ENCODE measurements around the gene CDK17. TPM values are rescaled to one million over a fixed set of nuclear protein-coding genes. Genes with fewer than 3 reads are reported as not detected.
A peak's percentile ranks its signal among the peaks of the same experiment; 100 is the strongest.
"Not testable (repeated sequence)": the region's sequence is repeated elsewhere in the genome, so short reads cannot be mapped to it uniquely, and the experiment has no call there.

The CDK17 gene
- total and polyA plus RNA-seq, 11 donors: 6.7 to 31.7 (median 22.9) TPM

DNA sequence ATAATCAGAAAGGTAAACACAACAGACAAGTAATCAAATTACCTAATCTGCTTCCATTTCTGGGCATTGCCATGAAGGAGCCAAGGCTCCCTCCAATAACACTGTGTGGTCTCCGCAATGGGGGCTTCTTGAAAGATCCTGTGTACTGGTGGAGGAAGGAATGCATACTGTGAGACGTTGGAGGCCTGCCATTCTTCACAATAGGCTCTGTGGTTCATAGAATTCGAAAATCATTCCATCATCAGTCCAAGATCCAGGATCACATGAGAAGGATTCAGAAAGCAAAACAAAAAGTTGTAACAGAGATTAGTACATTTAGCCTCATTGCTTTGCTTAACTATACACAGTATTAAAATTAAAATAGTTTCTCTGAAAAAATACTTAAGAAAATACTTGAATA lies 76.3 kb downstream of the CDK17 start:
- DNase-seq (no peak), ATAC-seq (no peak)
- TF ChIP-seq CTCF (IDR thresholded peaks at IDR 0.05) (no peak), POLR2A (IDR thresholded peaks at IDR 0.05) (no peak)
- H3K4me3 ChIP-seq: no peak overlapping the region
- H3K27ac ChIP-seq: no peak overlapping the region
- no peaks in the 10 kb centered on the region for H3K27me3 ChIP-seq
- H3K36me3 ChIP-seq: peaks cover 0 to 23% (median 18%) of the 10 kb centered on the region in 9 donors
- WGBS, 4 donors: 63 to 72% (median 71%) methylated on average over 3 of the region's 3 CpGs
- intact Hi-C loops (cut with DNase I): no loop called here
- peaks cover 0 to 20% (median 6%) of the 10 kb centered on the region in 12 donors for H3K4me1 ChIP-seq
- no peaks in the 10 kb centered on the region for H3K9me3 ChIP-seq

DNA sequence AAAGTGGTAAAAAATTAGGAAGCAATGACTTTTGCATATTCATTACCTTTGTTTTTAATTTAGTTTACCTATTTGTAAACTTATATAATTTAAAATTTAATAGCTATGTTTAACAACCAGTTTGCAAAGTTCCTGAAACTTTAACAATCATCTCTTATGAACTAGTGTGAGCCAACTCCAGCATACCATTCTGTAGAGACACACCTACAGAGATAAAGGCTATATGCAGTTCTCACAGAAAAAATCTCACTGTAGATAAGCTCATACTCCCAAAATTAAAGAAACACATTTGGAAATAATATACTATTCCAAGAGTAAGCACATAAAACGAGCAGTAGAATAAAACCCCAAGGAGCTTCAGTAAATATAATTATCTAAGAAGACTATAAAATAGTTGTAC lies 77.5 kb downstream of the CDK17 start:
- no peak for DNase-seq
- no peak overlapping the region for H3K4me3 ChIP-seq
- H3K27ac ChIP-seq: no peak overlapping the region
- no peak for ATAC-seq
- WGBS, 4 donors: 86 to 90% (median 88%) methylated on average over 1 of the region's 1 CpG
- TF ChIP-seq CTCF (IDR thresholded peaks at IDR 0.05) (no peak), POLR2A (IDR thresholded peaks at IDR 0.05) (no peak)
- intact Hi-C loops (cut with DNase I): no loop called here
- H3K36me3 ChIP-seq: peaks cover 0 to 23% (median 17%) of the 10 kb centered on the region in 9 donors
- H3K9me3 ChIP-seq: peaks cover 0 to 2% (median 0%) of the 10 kb centered on the region in 12 donors
- no peaks in the 10 kb centered on the region for H3K27me3 ChIP-seq
- peaks cover 0 to 17% (median 6%) of the 10 kb centered on the region in 12 donors for H3K4me1 ChIP-seq

- peaks cover 0 to 3% (median 0%) of the 10 kb centered on the region in 12 donors for H3K9me3 ChIP-seq
- intact Hi-C loops (cut with DNase I): no loop called here
- WGBS, 4 donors: 88 to 93% (median 91%) methylated on average over 6 of the region's 6 CpGs
- DNase-seq: no peak
- ATAC-seq: no peak
- H3K4me1 ChIP-seq: peaks cover 0 to 17% (median 5%) of the 10 kb centered on the region in 12 donors
- TF ChIP-seq CTCF (IDR thresholded peaks at IDR 0.05) (no peak), POLR2A (IDR thresholded peaks at IDR 0.05) (no peak)
- H3K4me3 ChIP-seq: no peak overlapping the region
- H3K27me3 ChIP-seq: no peaks in the 10 kb centered on the region
- H3K36me3 ChIP-seq: peaks cover 0 to 23% (median 17%) of the 10 kb centered on the region in 9 donors
- no peak overlapping the region for H3K27ac ChIP-seq
Observed at GRCh38 chr12:96321941-96322340, 78.3 kb downstream of the CDK17 start.

DNA sequence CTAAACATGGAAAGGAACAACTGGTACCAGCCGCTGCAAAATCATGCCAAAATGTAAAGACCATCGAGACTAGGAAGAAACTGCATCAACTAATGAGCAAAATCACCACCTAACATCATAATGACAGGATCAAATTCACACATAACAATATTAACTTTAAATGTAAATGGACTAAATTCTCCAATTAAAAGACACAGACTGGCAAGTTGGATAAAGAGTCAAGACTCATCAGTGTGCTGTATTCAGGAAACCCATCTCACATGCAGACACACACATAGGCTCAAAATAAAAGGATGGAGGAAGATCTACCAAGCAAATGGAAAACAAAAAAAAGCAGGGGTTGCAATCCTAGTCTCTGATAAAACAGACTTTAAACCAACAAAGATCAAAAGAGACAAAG lies 82.4 kb downstream of the CDK17 start:
- intact Hi-C loops (cut with DNase I); DNase-seq; H3K27me3 ChIP-seq; ATAC-seq; H3K9me3 ChIP-seq; H3K27ac ChIP-seq; H3K4me3 ChIP-seq: not testable (repeated sequence)
- 88 to 100% (median 90%) methylated on average over 2 of the region's 2 CpGs for WGBS, 4 donors
- H3K36me3 ChIP-seq: peaks cover 0 to 15% (median 9%) of the 10 kb centered on the region in 9 donors
- peaks cover 0 to 15% (median 5%) of the 10 kb centered on the region in 12 donors for H3K4me1 ChIP-seq

- peaks cover 0 to 15% (median 5%) of the 10 kb centered on the region in 12 donors for H3K4me1 ChIP-seq
- peak overlapping the region in 4 of 12 donors; percentile 11 to 46 (median 28) for H3K27ac ChIP-seq
- 64 to 75% (median 68%) methylated on average over 18 to 33 of the region's 33 CpGs for WGBS, 4 donors
- H3K27me3 ChIP-seq; intact Hi-C loops (cut with DNase I); DNase-seq; H3K9me3 ChIP-seq: not testable (repeated sequence)
- H3K36me3 ChIP-seq: peaks cover 0 to 22% (median 6%) of the 10 kb centered on the region in 9 donors
- H3K4me3 ChIP-seq: peak overlapping the region in 10 of 12 donors; percentile 16 to 58 (median 48)
- ATAC-seq: peak in 2 of 4 donors; percentile 12 to 39
Observed at GRCh38 chr12:96315741-96316481, 84.3 kb downstream of the CDK17 start.
